OCI-LY7 (cell line): ENCODE results near the gene CLN5.

Experiments
- CTCF ChIP-seq: fragments of 200-600 bp; sonication (generic); conservative IDR thresholded peaks from 2 replicates; pipeline ENCODE4 v1.5.1; 2014; ENCODE audit warnings: mild to moderate bottlenecking, antibody characterized with exemption, low read length, moderate library complexity, mixed read lengths
- EZH2phosphoT487 ChIP-seq: fragments of 200-600 bp; sonication (generic); IDR thresholded peaks from 2 replicates; pipeline ENCODE4 v1.6.1; 2018; ENCODE audit warnings: low read depth, borderline replicate concordance, mild to moderate bottlenecking, mixed run types, antibody characterized with exemption, low read length, moderate library complexity, mixed read lengths

GRCh38 chr13:76991432-76991795 lies 467 bp upstream of the CLN5 start:
- TF ChIP-seq CTCF (no peak), EZH2phosphoT487 (no peak)
